ENCODE data around the gene KCNH2. TPM values are rescaled to one million over a fixed set of nuclear protein-coding genes. Genes with fewer than 3 reads are reported as not detected.

KCNH2 gene
- total and polyA plus RNA-seq, 2 of the 13 experiments (the other 11 are each of a cell fraction or from before 2014, with no cell fraction given), result 0.09 to 0.11 TPM

- no peak for DNase-seq (ENCODE audit: low spot score)
- H3K27ac ChIP-seq (ENCODE audit: extremely low read length, insufficient read depth, low read length), result no peak overlapping the region
- POLR2A ChIA-PET, result no interaction called here
- no peak overlapping the region for H3K4me3 ChIP-seq (replicated peaks in 1 of 3; ENCODE audit: insufficient read depth in 1 of 3, low read depth in 2 of 3, low read length in 3 of 3)
- 39% methylated on average over 17 of the region's 38 CpGs for WGBS (ENCODE audit: low lambda C conversion rate)
- intact Hi-C loops (cut with micrococcal nuclease; ENCODE audit: unreplicated experiment) (no loop called here), in situ Hi-C loops (cut with HindIII; ENCODE audit: extremely low pct_ligation_motif_present, low pct_unique_long_range_greater_than_20kb) (no loop called here)
- no peak overlapping the region for H3K9ac ChIP-seq (ENCODE audit: insufficient read depth, low read depth, low read length)
- no peak overlapping the region for H2AFZ ChIP-seq (ENCODE audit: low read length)
- peaks cover 12 to 37% of the 10 kb centered on the region in 2 experiments; a peak in 3 of 5 replicates for H3K27me3 ChIP-seq (ENCODE audit: control insufficient read depth in 1 of 2, insufficient read depth in 2 of 2, low read length in 2 of 2)
- no TSS peak for BruUV-seq (replicated peaks)
- H3K4me2 ChIP-seq (ENCODE audit: low read depth, low read length), result no peak overlapping the region
- H4K20me1 ChIP-seq (ENCODE audit: insufficient read depth, low read length), result no peaks in the 10 kb centered on the region
- CTCF ChIA-PET (ENCODE audit: low intra/inter-chr PET ratio, low total read pairs), result no interaction called here
- no peaks in the 10 kb centered on the region for H3K4me1 ChIP-seq (ENCODE audit: insufficient read depth, low read length)
- TF ChIP-seq SMARCC2 (IDR thresholded peaks at IDR 0.05) (no peak), ZBTB2 (CRISPR knock-in tag; IDR thresholded peaks at IDR 0.05; ENCODE audit: low read depth) (no peak), JUND (CRISPR knock-in tag; IDR thresholded peaks at IDR 0.05) (no peak), ZBTB20 (CRISPR knock-in tag; IDR thresholded peaks at IDR 0.05; ENCODE audit: borderline replicate concordance, low read depth) (no peak), HOXA3 (CRISPR knock-in tag; IDR thresholded peaks at IDR 0.05) (no peak), SIX1 (CRISPR knock-in tag; IDR thresholded peaks at IDR 0.05; ENCODE audit: borderline replicate concordance) (no peak), BRF2 (CRISPR knock-in tag; IDR thresholded peaks at IDR 0.05) (no peak), PITX1 (CRISPR knock-in tag; IDR thresholded peaks at IDR 0.05) (no peak), CREB1 (IDR thresholded peaks at IDR 0.05) (no peak), CREB1 (CRISPR knock-in tag; IDR thresholded peaks at IDR 0.05) (no peak), HDAC1 (CRISPR knock-in tag; IDR thresholded peaks at IDR 0.05) (no peak), DPF2 (CRISPR knock-in tag; IDR thresholded peaks at IDR 0.05; ENCODE audit: borderline replicate concordance, low read depth) (no peak), RBAK (CRISPR knock-in tag; IDR thresholded peaks at IDR 0.05) (no peak), HOXA5 (CRISPR knock-in tag; IDR thresholded peaks at IDR 0.05) (no peak)
- TF ChIP-seq, protein P1, sequence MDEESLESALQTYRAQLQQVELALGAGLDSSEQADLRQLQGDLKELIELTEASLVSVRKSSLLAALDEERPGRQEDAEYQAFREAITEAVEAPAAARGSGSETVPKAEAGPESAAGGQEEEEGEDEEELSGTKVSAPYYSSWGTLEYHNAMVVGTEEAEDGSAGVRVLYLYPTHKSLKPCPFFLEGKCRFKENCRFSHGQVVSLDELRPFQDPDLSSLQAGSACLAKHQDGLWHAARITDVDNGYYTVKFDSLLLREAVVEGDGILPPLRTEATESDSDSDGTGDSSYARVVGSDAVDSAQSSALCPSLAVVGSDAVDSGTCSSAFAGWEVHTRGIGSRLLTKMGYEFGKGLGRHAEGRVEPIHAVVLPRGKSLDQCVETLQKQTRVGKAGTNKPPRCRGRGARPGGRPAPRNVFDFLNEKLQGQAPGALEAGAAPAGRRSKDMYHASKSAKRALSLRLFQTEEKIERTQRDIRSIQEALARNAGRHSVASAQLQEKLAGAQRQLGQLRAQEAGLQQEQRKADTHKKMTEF (CRISPR knock-in tag; IDR thresholded peaks at IDR 0.05), result no peak
- no peak for ATAC-seq
- H3K79me2 ChIP-seq (ENCODE audit: insufficient read depth, low read length), result no peaks in the 10 kb centered on the region
- no peaks in the 10 kb centered on the region for H3K9me3 ChIP-seq (ENCODE audit: low read length)
- no peaks in the 10 kb centered on the region for H3K36me3 ChIP-seq (replicated peaks in 1 of 2; ENCODE audit: control insufficient read depth in 1 of 2, insufficient read depth in 2 of 2, low read length in 2 of 2)
- no peak for FAIRE-seq
Observed at GRCh38 chr7:150955519-150956394, 22.4 kb downstream of the KCNH2 start.

Data from HepG2 (cell line).